ENCODE results near the gene FCHSD2.
"Not testable (repeated sequence)": the region's sequence is repeated elsewhere in the genome, so short reads cannot be mapped to it uniquely, and the experiment has no call there.

Gene FCHSD2

GRCh38 chr11:72950685-72951084 is 191.4 kb downstream of the FCHSD2 start:
- no peak overlapping the region for H3K27ac ChIP-seq
- DNase-seq (ENCODE audit: low read depth, low spot score), result no peak

GRCh38 chr11:72947229-72947628 is 194.9 kb downstream of the FCHSD2 start:
- no peak for DNase-seq (ENCODE audit: low read depth, low spot score)
- no peak overlapping the region for H3K27ac ChIP-seq

GRCh38 chr11:72943664-72944063 is 198.5 kb downstream of the FCHSD2 start:
- no peak overlapping the region for H3K27ac ChIP-seq

GRCh38 chr11:72940417-72940816 is 201.7 kb downstream of the FCHSD2 start:
- no peak overlapping the region for H3K27ac ChIP-seq
- no peak for DNase-seq (ENCODE audit: low read depth, low spot score)

More at GRCh38 chr11:72943664-72944063, 198.5 kb downstream of the FCHSD2 start:
- DNase-seq (ENCODE audit: low read depth, low spot score), result no peak

GRCh38 chr11:72939031-72939430 is 203.1 kb downstream of the FCHSD2 start:
- no peak overlapping the region for H3K27ac ChIP-seq
- DNase-seq (ENCODE audit: low read depth, low spot score), result no peak

- H3K27ac ChIP-seq, result no peak overlapping the region
- DNase-seq (ENCODE audit: low read depth, low spot score), result no peak
Measured at GRCh38 chr11:72937439-72937838, 204.7 kb downstream of the FCHSD2 start.

GRCh38 chr11:72935700-72936099 is 206.4 kb downstream of the FCHSD2 start:
- no peak overlapping the region for H3K27ac ChIP-seq
- no peak for DNase-seq (ENCODE audit: low read depth, low spot score)

GRCh38 chr11:72932132-72932570 is 210.0 kb downstream of the FCHSD2 start:
- DNase-seq (ENCODE audit: low read depth, low spot score), result no peak
- no peak overlapping the region for H3K27ac ChIP-seq

GRCh38 chr11:72930008-72930407 is 212.1 kb downstream of the FCHSD2 start:
- no peak for DNase-seq (ENCODE audit: low read depth, low spot score)
- no peak overlapping the region for H3K27ac ChIP-seq

- DNase-seq (ENCODE audit: low read depth, low spot score), result no peak
- no peak overlapping the region for H3K27ac ChIP-seq
Measured at GRCh38 chr11:72929256-72929655, 212.9 kb downstream of the FCHSD2 start.

GRCh38 chr11:72927380-72927779 is 214.7 kb downstream of the FCHSD2 start:
- no peak for DNase-seq (ENCODE audit: low read depth, low spot score)
- H3K27ac ChIP-seq, result no peak overlapping the region

- DNase-seq (ENCODE audit: low read depth, low spot score), result no peak
- H3K27ac ChIP-seq, result no peak overlapping the region
Measured at GRCh38 chr11:72926076-72926475, 216.0 kb downstream of the FCHSD2 start.

GRCh38 chr11:72925656-72926055 is 216.5 kb downstream of the FCHSD2 start:
- no peak overlapping the region for H3K27ac ChIP-seq
- DNase-seq (ENCODE audit: low read depth, low spot score), result no peak

- H3K27ac ChIP-seq, result no peak overlapping the region
- no peak for DNase-seq (ENCODE audit: low read depth, low spot score)
Measured at GRCh38 chr11:72924568-72925190, 217.4 kb downstream of the FCHSD2 start.

- DNase-seq (ENCODE audit: low read depth, low spot score), result no peak
- H3K27ac ChIP-seq, result no peak overlapping the region
Measured at GRCh38 chr11:72921028-72921716, 220.9 kb downstream of the FCHSD2 start.

GRCh38 chr11:72920001-72920400 is 222.1 kb downstream of the FCHSD2 start:
- DNase-seq (ENCODE audit: low read depth, low spot score), result no peak
- H3K27ac ChIP-seq, result no peak overlapping the region

- no peak for DNase-seq (ENCODE audit: low read depth, low spot score)
- no peak overlapping the region for H3K27ac ChIP-seq
Measured at GRCh38 chr11:72918851-72919250, 223.3 kb downstream of the FCHSD2 start.

- DNase-seq (ENCODE audit: low read depth, low spot score), result no peak
- no peak overlapping the region for H3K27ac ChIP-seq
Measured at GRCh38 chr11:72912253-72912652, 229.9 kb downstream of the FCHSD2 start.

- H3K27ac ChIP-seq; DNase-seq (ENCODE audit: low read depth, low spot score): not testable (repeated sequence)
Measured at GRCh38 chr11:72909558-72910388, 232.3 kb downstream of the FCHSD2 start.

- DNase-seq (ENCODE audit: low read depth, low spot score), result no peak
- no peak overlapping the region for H3K27ac ChIP-seq
Measured at GRCh38 chr11:72908032-72908676, 234.0 kb downstream of the FCHSD2 start.

GRCh38 chr11:72904016-72904415 is 238.1 kb downstream of the FCHSD2 start:
- H3K27ac ChIP-seq, result no peak overlapping the region
- no peak for DNase-seq (ENCODE audit: low read depth, low spot score)

Data from epithelial cell of prostate (primary cell).